ENCODE data around the gene AHCTF1. TPM values are rescaled to one million over a fixed set of nuclear protein-coding genes. Genes with fewer than 3 reads are reported as not detected.
"Not testable (repeated sequence)": the region's sequence is repeated elsewhere in the genome, so short reads cannot be mapped to it uniquely, and the experiment has no call there.

Gene AHCTF1
- total RNA-seq, 1 donor from 2014 or later = 44.0 TPM

GRCh38 chr1:246865921-246866320 lies 65.8 kb downstream of the AHCTF1 start:
- no peak overlapping the region for H3K4me3 ChIP-seq (ENCODE audit: insufficient read depth, low read depth, low read length)
- no peaks in the 10 kb centered on the region for H3K9me3 ChIP-seq (ENCODE audit: insufficient read depth, low read depth, low read length)
- H3K9me3 Mint-ChIP-seq (ENCODE audit: unreplicated experiment) = no peaks in the 10 kb centered on the region
- H4K20me1 ChIP-seq (ENCODE audit: insufficient read depth, low read length) = peaks cover 8% of the 10 kb centered on the region
- no peak for FAIRE-seq
- H3K4me1 ChIP-seq (ENCODE audit: insufficient read depth, low read length) = no peaks in the 10 kb centered on the region
- H2AFZ ChIP-seq (ENCODE audit: low read depth, low read length) = no peak overlapping the region
- H3K4me3 Mint-ChIP-seq (ENCODE audit: unreplicated experiment) = no peak overlapping the region
- H3K4me1 Mint-ChIP-seq (ENCODE audit: low read depth, unreplicated experiment) = no peaks in the 10 kb centered on the region
- H3K27ac Mint-ChIP-seq (ENCODE audit: unreplicated experiment) = no peak overlapping the region
- peaks cover 13% of the 10 kb centered on the region for H3K79me2 ChIP-seq (ENCODE audit: insufficient read depth, low read length)
- TF ChIP-seq EZH2 (IDR thresholded peaks at IDR 0.05; ENCODE audit: insufficient read depth, low read length) (no peak), CTCF (IDR thresholded peaks at IDR 0.05; ENCODE audit: insufficient read depth, low read depth, low read length) (no peak)
- H3K9ac ChIP-seq (ENCODE audit: low read length) = no peak overlapping the region
- H3K36me3 ChIP-seq (ENCODE audit: insufficient read depth, low read length) = peaks cover 38% of the 10 kb centered on the region
- no peak overlapping the region for H3K27ac ChIP-seq (ENCODE audit: low read depth, low read length)
- no peaks in the 10 kb centered on the region for H3K27me3 ChIP-seq (ENCODE audit: insufficient read depth, low read length)
- DNase-seq (ENCODE audit: low read depth) = no peak
- no peak overlapping the region for H3K4me2 ChIP-seq (ENCODE audit: low read length)
- H3K36me3 Mint-ChIP-seq (ENCODE audit: low read depth, unreplicated experiment) = peaks cover 20% of the 10 kb centered on the region
- no peaks in the 10 kb centered on the region for H3K27me3 Mint-ChIP-seq (ENCODE audit: low read depth, unreplicated experiment)

- H3K4me2 ChIP-seq (ENCODE audit: low read length); H3K4me3 Mint-ChIP-seq (ENCODE audit: unreplicated experiment); H3K4me3 ChIP-seq (ENCODE audit: insufficient read depth, low read depth, low read length); H3K27ac Mint-ChIP-seq (ENCODE audit: unreplicated experiment); H3K27me3 ChIP-seq (ENCODE audit: insufficient read depth, low read length); DNase-seq (ENCODE audit: low read depth); H3K4me1 ChIP-seq (ENCODE audit: insufficient read depth, low read length); H2AFZ ChIP-seq (ENCODE audit: low read depth, low read length); H3K9me3 Mint-ChIP-seq (ENCODE audit: unreplicated experiment); H3K36me3 Mint-ChIP-seq (ENCODE audit: low read depth, unreplicated experiment); H3K79me2 ChIP-seq (ENCODE audit: insufficient read depth, low read length); H3K9me3 ChIP-seq (ENCODE audit: insufficient read depth, low read depth, low read length); H3K9ac ChIP-seq (ENCODE audit: low read length); H3K27me3 Mint-ChIP-seq (ENCODE audit: low read depth, unreplicated experiment); H3K4me1 Mint-ChIP-seq (ENCODE audit: low read depth, unreplicated experiment); FAIRE-seq; H3K27ac ChIP-seq (ENCODE audit: low read depth, low read length); H4K20me1 ChIP-seq (ENCODE audit: insufficient read depth, low read length): not testable (repeated sequence)
- H3K36me3 ChIP-seq (ENCODE audit: insufficient read depth, low read length) = peaks cover 34% of the 10 kb centered on the region
Observed at GRCh38 chr1:246863791-246864190, 68.0 kb downstream of the AHCTF1 start.

- no peaks in the 10 kb centered on the region for H3K79me2 ChIP-seq (ENCODE audit: insufficient read depth, low read length)
- H3K27me3 ChIP-seq (ENCODE audit: insufficient read depth, low read length) = no peaks in the 10 kb centered on the region
- H3K4me3 ChIP-seq (ENCODE audit: insufficient read depth, low read depth, low read length) = no peak overlapping the region
- H3K9me3 ChIP-seq (ENCODE audit: insufficient read depth, low read depth, low read length) = no peaks in the 10 kb centered on the region
- H3K27ac ChIP-seq (ENCODE audit: low read depth, low read length) = no peak overlapping the region
- Mint-ChIP-seq H3K4me3 (ENCODE audit: unreplicated experiment) (no peak overlapping the region), H3K4me1 (ENCODE audit: low read depth, unreplicated experiment) (no peaks in the 10 kb centered on the region), H3K9me3 (ENCODE audit: unreplicated experiment) (no peaks in the 10 kb centered on the region), H3K27ac (ENCODE audit: unreplicated experiment) (no peak overlapping the region), H3K27me3 (ENCODE audit: low read depth, unreplicated experiment) (no peaks in the 10 kb centered on the region), H3K36me3 (ENCODE audit: low read depth, unreplicated experiment) (peaks cover 6% of the 10 kb centered on the region)
- no peak overlapping the region for H3K4me2 ChIP-seq (ENCODE audit: low read length)
- H4K20me1 ChIP-seq (ENCODE audit: insufficient read depth, low read length) = no peaks in the 10 kb centered on the region
- peaks cover 47% of the 10 kb centered on the region for H3K36me3 ChIP-seq (ENCODE audit: insufficient read depth, low read length)
- H2AFZ ChIP-seq (ENCODE audit: low read depth, low read length) = no peak overlapping the region
- DNase-seq (ENCODE audit: low read depth) (no peak), FAIRE-seq (no peak)
- H3K9ac ChIP-seq (ENCODE audit: low read length) = no peak overlapping the region
- H3K4me1 ChIP-seq (ENCODE audit: insufficient read depth, low read length) = no peaks in the 10 kb centered on the region
- TF ChIP-seq EZH2 (IDR thresholded peaks at IDR 0.05; ENCODE audit: insufficient read depth, low read length) (no peak), CTCF (IDR thresholded peaks at IDR 0.05; ENCODE audit: insufficient read depth, low read depth, low read length) (no peak)
Observed at GRCh38 chr1:246860401-246860800, 71.3 kb downstream of the AHCTF1 start.
